UCSD-AML1 (cell line): ENCODE data around the gene LMNB1.

Experiments used
- DNase-seq: peaks from one replicate; lab custom pipeline; 2025; ENCODE audit not compliant: unreplicated experiment; lab: John Stamatoyannopoulos, UW

Gene LMNB1

DNA sequence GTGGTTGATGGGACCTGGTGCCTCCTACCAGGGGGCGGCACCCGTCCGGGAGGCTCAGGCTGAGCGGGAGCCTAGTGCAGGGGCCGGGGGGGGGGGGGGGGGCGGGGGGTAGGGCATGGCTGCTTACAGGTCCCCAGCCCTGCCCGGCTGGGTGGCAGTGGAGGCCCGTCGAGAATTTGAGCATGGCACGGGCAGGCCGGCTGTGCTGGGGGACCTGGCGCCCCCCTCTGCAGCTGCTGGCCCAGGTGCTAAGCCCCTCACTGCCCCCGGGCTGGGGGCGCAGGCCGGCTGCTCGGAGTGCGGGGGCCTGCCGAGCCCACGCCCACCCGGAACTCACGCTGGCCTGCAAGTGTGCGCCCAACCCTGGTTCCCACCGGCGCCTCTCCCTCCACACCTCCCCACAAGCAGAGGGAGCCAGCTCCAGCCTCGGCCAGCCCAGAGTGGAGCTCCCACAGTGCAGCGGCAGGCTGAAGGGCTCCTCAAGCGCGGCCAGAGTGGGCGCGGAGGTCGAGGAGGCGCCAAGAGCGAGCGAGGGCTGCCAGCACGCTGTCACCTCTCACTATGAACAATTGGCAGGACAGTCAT, 77.7 kb downstream of the LMNB1 start:
- DNase-seq: no peak

DNA sequence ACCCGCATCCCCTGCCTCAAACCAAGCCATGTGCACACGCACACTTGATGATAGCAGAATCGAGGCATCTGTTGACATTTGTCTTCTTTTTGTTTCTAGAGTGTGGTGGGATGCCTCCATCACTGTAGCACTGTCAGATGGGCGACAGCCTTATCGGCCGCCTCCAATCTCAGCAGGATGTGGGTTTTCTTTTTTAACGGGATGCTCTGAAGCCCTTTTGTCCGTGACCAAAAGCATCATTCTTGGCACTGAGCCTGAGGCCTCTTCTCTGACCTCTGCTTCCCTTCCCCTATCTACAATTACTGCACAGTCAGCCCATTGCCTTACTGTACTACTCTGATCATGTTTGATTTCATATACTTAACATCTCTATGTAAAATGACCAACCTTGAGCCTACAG, 78.3 kb downstream of the LMNB1 start:
- DNase-seq: no peak

DNA sequence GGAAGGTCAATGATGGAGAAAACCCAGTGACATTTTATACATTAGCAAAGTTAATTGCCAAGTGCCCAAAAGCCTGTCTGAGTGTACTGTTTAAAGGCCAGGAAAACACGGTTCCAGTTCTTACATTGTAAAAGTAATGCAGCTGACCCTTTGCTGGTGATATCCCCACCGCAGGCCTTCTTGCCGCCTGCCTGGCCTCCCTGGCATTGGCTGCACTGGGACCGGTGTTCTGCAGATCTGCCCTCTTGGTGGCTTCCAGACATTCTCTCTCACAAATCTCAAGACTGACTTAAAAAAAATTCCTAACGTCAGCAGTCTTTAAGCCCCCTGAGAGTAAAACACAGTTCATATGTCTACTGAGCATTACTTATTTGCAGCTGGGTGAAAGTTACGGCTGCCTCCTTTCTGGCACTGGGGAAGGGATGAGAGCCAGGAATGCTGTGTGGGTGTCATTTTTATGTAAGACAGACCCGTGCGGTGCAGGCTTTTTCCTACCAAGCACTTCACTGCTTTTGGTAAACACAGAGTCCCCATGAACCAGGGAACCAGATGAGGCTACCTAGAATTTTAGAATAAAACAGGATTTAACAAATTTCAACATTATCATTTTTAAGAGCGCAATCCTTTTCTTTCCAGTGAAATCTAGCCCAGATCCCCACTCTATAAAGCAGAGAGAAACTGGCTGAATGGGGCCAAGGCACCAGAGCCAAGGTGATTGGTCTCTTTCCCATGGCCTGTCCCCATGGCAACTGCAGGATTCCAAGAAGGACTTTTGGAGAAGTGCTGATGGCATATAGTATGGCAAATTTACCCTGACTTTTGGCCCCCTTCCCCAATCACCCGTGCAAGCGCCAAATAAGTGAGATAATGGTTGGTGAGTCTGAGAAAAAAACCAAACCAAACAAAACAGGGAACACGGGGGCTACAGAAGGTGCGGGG, 80.8 kb downstream of the LMNB1 start:
- no peak for DNase-seq

DNA sequence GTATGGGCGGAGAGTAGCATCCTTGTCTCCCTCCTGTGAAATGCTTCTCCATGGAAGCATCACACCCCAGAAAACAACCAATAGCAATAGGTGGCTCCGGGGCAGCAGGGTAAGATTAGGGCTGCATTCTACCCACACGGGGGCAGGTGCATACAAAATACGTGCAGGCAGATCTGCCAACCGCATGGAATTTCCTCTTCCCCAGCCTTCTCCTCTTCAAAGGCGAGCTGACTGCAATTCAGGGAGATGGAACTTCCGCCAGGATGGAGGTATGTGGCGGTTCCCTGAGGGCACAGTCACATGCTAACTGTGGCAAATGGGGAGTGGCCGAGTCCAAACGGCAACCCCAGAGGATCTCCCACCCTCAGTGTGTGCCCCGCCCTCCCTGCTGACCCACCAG, 81.5 kb downstream of the LMNB1 start:
- DNase-seq: no peak

DNA sequence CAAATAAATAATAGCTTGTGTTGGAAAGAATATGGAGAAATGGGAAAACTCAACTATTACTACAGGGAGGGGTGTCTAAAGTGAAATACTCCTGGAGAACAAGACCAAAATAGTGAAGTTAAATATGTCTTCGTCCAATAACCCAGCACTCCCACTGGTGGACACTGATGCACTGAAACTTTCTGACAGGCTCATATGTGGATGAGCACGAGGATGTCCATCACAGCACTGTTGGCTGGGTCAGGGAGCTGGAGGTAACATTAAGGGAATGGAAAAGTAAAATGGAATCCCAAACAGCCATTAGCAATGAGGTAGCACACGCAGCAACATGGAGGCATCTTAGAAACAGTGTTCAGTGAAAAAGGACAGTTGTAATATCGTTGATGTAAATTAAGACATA, 86.5 kb downstream of the LMNB1 start:
- DNase-seq: no peak

DNA sequence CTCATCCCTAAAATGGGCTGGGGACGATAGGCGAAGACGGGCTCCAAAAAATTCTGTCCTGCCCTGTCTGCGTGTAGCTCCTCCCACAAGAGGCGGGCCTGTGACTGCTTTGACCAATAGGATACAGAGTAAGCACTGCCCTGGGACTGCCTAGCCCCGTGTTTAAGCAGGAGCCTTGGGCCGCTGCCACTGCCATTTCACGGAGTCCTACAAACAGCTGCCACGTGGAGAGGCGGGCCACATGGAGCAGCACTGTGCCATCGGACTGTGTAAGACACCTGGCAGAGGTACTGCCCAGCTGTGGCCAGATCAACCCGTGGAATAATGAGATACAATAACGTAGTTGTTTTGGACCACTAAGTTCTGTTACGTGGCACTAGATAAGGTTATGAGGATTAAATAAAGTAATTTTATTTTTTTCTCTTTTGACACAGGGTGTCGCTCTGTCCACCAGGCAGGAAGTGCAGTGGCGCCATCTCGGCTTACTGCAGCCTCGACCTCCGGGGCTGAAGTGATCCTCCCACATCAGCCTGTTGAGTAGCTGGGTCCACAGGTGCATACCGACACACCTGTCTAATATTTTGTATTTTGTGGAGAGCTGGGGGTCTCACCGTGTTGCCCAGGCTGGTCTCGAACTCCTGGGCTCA, 87.2 kb downstream of the LMNB1 start:
- DNase-seq: no peak

DNA sequence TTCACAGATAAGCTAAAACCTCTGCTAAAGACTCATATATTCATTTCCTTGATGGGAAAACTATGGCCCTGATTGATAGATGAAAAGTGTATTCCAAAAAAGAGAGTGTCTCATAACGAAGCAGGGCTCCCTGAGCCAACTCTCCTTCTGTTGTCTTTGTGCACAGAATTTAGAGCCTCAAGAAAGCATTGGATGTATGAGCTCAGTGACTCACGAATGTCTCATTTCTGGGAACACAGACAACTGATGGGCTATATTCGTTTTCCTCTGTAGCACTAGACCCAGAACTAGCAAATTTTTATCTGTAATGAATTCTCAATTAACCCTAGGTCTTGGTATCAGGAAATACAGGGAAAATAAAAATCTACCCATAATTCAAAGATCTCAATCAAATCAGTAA, 88.4 kb downstream of the LMNB1 start:
- no peak for DNase-seq

DNA sequence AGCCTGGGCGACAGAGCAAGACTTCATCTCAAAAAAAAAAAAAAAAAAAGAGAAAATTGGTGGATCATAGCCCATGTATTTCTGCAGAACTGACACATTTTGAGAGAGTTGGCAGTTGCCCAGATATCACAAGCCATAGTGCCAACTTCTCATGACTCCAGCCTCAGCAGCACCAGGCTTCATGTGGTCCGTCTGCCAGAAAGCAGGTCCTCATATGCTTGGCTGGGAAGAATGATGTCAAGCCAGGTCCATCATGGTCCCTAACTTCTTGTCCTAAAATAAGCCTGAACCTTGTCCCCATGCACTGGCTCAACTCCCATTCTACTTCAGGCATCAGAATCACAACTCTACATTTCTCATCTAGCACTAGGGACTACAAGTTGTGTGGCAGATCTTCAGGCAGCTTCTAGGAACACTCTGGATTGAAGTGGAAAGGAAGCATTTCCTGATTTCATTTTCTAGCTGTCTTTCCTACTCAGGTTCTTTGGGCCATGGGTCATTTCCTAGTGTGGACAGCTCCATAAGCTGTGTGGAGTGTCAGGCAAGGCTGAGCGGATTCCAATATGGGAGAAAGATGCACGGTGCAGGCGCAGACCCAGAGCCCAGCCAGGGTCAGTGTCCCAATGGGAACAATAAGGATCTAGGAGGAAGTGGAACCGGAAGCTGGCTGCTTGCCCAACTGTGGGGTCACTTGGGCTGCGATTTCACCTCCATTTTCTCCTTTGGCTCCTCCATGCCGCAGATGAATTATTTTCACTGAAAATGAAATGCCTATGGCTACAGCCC, 90.1 kb downstream of the LMNB1 start:
- no peak for DNase-seq

DNA sequence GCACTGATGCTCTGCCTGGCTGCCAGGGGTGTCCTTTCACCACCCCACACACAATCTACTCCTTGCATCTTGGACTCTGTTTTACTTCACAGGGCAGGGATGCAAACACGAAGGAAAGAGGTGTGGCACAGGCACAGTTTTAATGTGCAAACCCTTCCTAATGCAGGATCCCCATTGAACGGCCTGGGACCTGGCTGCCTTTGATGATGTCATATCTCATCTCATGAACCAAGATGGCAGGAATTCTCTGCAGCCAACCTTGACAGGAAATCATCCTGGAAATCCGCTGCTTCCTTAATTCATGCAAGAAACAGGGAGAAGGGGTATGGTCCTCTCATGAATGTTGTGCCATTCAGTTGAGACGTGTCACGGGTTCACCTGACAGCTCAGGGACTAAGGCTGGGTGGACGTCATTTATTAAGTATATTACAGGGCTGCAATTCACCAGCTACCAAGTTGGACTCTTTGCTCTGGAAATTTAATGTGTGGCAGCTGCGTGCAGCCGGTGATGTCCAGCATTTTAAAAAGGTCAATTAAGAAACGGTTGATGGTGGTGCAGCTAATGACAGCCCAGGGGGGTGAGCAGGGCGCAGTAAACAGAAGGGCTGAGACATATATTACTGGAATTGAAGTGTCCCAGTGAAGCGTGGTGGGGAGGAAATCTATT, 91.5 kb downstream of the LMNB1 start:
- DNase-seq: no peak

DNA sequence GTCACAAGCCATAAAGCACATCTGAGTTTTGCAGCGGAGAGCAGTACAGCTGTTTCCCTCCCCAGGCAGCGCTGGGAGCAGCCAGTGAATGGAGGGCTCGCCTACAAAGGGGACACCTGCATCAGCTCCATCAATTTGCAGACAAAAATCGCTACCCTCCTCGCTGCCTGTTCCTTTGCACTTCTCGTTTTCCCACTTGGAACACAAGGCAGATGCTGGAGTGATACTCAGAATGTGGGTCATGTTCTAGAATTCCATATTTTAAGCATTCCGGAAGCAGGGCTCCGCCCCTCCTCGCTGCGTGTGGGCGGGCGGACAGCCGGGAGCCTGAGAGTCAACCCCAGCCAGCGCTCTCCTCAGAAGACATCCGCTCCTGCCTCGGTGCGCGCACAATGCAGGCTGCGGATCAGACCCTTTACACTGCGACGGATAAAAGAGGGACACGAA, 92.1 kb downstream of the LMNB1 start:
- DNase-seq: no peak

DNA sequence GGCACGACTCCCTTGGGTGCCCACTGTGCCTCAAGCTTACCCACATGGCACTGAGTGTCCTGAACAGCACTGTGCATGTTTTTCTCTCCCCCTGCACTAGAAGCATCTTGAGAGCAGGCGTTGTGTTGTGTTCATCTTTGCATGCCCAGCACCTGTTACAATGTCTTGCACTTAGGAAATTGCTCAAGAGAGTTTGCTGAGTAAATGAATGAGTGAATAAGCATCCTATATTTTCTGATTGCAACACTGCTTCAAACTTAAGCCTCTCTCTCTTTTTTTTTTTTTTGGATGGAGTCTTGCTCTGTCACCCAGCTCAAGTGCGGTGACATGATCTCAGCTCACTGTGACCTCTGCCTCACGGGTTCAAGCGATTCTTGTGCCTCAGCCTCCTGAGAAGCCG, 94.5 kb downstream of the LMNB1 start:
- no peak for DNase-seq

DNA sequence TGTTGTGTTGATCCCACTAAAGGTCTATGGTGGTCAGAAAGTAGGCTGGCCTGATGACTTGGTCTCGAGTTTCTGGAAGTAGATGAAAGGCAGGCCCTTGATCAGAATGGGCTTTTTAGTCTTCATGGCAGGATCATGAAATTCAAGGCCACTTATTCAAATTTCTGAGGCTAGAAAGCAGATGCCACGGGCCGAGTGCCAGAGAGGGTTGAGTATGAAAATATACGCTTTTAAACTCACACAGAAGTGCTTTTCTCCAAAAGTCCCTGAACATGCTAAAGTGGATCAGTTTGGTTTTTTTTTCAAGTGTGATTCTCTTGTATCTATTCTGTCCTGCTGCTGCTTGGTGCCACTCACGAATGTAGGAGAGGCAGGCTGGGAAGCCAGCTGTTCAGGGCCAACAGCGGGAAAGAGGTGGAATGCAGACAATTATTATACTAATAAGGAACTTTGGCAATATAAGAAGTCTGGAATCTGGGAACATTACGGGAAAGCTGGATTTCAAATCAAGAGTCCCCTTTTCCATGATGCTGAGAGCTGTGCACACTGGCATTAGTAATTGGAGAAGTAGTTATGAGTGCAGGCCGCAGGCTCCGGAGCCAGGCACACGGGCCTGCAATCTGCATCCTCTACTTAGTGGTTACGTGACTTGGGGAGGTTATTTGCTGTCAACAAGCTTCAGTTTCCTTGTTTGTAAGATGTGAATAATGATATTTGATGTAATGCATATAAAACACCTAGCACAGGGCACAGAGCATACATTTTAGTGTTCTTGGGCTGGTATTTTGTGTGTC, 95.8 kb downstream of the LMNB1 start:
- DNase-seq: no peak

DNA sequence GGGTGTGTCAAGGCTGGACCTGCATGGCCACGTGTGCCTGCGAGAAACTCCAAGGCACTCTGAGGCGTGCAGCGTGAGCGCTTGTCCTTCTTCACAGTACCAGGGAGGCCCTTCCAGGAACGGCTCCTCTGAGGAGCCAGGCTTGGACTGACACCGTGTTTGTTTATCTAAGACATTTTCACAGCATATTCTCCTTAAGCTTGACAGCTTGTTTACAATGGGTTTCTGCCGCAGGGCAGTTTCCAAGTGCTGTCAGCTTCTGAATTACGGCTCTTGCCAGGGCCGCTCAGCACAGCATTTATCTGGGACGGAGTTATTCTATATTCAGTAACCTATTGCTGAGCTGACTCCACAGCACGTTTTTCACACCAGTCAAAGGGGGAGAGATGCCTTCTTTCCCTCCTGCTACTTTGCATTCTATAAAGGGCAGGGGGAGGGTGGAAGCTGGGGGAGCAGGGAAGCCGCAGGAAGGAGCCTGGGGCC, 98.4 kb downstream of the LMNB1 start:
- DNase-seq: no peak

DNA sequence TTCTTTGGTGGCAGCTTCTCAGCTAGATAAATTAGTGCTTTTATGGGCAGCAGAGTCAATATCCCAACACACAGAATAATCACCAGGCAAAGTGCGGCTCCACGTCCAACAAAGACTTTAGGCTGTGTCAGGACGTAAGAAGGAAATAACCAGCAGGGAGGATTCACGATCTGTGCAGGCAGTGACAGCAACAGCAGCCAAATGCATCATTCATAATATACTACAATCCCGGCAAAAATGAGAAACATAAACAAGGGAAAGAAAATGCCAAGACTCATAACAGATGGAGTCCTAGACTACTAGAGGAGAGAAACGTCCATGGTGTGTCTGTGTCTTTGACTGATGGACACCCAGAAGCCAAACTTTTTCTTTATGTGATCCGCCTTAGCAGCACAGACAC, 100.7 kb downstream of the LMNB1 start:
- DNase-seq: no peak

DNA sequence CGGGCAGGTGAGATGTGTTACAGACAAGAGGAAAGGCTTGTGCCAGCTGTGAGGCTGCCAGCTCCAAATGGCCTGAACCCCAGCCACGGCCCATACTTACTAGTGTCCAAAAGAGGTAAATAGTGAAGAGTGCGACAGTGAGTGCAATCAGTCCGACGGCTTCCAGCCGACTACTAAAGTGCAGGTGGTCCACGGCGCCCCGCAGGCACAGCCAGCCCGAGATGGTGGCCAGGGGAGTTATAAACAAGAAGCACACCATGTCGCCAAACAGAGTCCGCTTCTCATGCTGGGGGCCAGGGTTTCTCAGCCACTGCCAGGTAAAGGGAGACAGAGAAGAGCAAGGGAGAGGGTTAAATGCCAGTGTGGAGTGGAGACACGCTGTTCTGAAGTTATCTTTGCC, 101.1 kb downstream of the LMNB1 start:
- DNase-seq: no peak

DNA sequence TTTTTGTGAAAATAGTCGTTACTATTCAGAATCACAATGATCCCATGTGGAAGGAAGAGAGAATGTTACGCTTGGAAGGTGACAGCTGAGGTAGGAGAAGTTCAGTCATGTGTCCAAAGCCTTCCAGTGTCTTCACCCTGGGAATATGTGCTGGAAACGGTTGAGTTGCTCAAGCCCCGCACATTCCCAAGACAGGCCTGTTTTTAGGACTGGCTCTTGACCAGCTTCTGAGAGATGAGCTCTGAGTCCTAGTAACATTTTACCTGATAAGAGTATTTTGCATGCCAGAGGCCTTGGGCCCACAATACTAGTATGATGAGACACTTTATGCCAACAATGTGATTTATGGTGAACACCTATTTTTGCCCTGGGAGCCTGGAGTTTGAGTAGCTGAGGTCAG, 101.7 kb downstream of the LMNB1 start:
- DNase-seq: no peak

DNA sequence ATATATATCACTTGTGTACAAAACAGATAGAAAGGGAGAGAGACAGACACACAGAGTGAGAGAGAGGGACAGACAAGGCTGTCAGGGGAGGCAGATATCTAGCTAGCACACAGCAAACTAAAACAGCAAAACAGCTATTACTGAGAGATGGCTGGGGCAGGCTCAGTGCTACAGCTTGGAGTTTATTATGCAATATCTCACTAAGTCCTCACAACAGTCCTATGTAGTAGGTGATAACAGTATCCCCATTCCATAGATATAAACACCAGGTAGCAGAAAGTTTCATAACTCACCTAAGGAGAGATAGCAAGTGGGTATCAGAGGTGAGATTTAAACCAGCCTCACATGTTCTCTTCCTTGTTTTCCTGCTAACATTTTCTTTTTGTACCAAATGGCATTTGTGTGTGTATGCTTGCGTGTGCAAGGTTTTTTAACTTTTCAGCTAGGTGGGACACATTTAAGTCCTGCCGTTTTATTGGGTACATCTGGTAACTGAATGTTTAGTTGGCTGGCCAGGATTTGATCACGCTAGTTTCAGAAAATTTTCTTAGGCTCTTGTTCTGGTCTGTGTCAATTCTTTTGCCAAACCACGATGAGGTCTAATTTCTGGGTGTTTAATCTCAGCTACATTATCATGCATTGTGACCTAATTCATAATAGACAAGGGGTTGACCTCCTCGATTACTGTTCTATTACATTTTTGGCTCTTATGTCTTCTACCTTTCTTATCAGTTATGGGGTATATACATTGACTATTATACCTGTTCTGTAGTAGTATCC, 105.1 kb downstream of the LMNB1 start:
- DNase-seq: no peak

DNA sequence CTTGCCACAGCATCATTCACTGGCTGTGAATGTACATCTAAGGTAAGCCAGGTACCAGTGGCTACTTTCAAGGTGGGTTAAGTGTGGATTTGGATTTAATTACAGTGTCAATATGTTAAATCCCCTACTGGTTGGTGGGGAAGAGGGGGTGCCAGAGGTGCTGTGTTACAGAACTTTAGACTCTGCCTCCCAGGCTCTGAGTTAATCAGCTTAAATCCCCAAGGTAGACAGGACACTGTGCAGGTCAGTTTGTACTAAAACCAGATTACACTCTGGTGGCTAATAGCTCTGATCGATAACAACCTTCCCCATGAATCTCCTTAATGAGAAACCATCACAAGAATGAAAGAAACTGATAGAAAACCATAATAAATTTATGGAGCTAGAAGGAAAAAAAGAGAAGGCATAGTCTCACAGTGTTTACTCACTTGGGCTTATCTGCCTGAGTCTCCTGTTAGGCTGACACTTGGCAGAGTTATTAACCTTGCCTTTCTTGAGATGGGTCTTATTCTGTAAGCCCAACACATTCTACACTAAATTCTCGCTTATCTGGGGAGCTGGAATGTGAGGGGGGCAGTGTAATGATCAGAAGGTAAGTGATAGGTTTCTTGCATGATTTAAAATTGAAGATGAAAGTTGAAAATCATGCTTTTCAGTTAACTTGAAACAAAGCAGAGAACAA, 106.8 kb downstream of the LMNB1 start:
- DNase-seq: no peak
